Amygdala (tissue), 56 donors: Measurements from ENCODE around the gene PTRH2.

Experiments
- DNase-seq, 56 donors: peaks; one replicate each; lab custom pipeline; 2025; lab: John Stamatoyannopoulos, UW

The PTRH2 gene

DNA sequence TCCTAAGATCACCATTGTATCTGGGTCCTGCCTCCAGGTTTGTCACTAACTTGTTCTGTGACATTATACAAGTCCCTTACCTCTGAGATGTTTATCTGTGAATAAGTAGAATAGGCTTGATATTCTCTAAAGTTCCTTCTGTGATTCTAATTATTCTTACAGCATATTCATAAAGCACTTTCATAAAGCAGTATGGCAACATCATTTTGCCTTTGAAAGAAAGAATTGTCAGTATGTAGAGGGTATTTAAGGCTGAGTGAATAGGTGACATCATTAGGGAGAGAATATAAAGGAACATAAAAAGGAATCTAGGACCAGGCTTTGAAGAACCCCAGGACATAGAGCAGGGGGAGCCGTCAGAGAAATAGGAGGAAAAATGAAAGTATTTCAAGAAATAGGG lies 15.8 kb upstream of the PTRH2 start:
- no peak for DNase-seq

DNA sequence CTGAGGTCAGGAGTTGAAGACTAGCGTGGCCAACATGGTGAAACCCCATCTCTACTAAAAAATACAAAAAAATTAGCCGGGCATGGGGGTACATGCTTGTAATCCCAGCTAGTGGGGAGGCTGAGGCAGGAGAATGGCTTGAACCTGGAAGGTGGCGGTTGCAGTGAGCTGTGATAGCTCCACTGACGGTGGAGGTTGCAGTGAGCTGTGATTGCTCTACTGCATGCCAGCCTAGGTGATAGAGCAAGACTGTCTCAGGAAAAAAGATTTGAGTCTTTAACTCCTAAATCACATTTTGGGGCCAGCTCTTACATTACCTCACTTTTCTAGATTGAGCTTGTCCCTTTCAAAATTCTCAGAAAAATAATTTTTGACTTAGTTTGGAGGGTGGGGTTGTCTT lies 15.4 kb upstream of the PTRH2 start:
- DNase-seq, result no peak

- no peak for DNase-seq
These were observed 12.3 kb upstream of the PTRH2 start for GRCh38 chr17:59719526-59719925.

DNA sequence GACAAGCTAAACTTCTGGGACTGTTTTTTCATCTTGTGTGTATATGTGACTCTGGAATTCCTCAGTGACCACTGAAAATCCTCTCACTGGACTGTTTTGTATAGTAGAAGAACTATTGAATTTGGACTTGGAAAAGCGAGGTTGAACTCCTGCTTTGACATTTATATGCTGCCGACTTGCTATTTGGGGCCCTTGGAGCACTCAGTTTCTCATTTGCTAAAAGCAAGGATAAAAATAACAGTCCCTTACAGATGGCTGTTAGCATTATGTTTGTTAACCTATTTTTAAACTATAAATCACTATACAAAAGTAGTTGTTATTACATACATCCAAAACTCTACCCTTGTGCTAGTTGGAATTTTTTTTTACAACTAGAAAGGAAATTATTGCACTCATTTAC lies 9.2 kb upstream of the PTRH2 start:
- no peak for DNase-seq

DNA sequence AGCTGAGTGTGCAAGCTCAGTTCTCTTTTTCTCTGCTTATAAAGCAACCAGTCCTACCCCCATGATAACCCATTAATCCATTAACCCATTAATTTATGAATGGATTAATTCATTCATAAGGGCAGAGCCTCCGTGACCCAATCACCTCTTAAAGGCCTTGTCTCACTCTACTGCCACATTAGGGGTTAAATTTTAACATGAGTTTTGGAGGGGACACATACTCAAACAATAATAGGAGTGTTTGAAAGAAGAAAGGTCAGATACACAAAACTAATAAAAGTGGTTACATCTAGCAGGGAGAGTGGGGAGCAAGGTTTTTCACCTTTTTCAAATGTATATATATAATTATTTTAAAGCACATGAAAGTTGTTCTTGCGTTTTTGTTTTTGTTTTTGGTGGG lies 7.0 kb upstream of the PTRH2 start:
- no peak for DNase-seq

- no peak for DNase-seq
These were observed 5.6 kb upstream of the PTRH2 start for GRCh38 chr17:59712862-59713261.

GRCh38 chr17:59711936-59712335 lies 4.7 kb upstream of the PTRH2 start:
- DNase-seq, result no peak

- DNase-seq, result peak in 1 of 56 donors; percentile 34
These were observed 771 bp upstream of the PTRH2 start for GRCh38 chr17:59707971-59708430.

DNA sequence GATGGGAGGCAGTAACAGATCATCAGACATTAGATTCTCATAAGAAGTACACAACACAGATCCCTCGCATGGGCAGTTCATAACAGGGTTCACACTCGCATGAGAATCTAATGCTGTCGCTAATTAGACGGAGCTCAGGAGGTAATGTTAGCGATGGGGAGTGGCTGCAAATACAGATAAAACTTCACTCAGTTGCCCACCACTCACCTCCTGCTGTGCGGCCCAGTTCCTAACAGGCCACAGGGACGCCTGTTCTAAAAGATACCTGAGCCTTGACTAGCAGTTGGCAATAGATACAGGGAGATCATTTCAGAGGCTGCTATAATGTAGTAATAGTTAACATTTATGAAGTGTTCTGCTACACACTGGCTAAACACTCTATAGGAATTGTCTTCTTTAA lies 4.9 kb downstream of the PTRH2 start:
- DNase-seq, result no peak

DNA sequence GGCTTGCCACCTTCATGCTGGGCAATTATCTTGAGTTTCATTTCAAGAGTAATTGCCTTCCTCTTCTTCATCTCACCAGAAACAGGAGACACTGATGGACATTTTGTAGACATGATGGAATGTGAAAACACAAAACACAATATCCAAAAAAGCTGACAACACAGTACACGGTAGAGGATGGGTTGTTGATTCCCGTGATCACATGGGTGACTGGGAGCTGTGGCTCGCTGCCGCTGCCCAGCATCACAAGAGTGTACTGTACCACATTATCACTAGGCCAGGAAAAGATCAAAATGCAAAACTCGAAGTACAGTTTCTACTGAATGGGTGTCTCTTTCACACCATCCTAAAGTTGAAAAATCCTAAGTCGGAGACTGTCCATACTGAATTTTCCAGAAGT lies 7.4 kb downstream of the PTRH2 start:
- no peak for DNase-seq

- no peak for DNase-seq
These were observed 8.0 kb downstream of the PTRH2 start for GRCh38 chr17:59699218-59699617.

GRCh38 chr17:59698143-59698542 lies 9.1 kb downstream of the PTRH2 start:
- DNase-seq, result no peak

DNA sequence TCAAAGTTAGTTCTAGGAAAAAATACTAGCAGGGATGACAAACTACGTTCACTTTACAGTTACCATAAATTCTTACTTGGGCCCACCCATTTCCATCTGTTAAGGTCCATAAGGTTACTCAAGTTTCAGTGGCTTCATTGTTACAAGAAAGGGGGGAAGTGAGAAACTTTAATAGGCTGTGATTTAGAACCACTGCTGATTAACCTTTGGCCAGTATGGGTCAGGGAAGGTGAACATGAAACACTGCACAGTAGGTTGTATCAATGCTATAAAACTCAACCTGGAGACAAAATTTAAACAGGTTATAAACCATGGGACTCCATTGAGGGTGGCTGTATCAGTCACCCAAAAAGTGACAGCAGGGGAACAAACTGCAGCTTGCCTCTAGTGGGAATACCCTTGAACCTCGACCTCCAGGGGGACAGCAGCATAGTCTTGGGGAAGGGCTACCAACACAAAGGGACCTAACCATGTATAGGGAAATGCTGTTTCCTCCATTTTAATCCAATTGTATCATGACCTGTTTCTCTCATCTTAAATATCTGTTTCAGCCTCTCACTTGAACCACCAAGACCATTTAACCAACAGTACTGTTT lies 10.4 kb downstream of the PTRH2 start:
- DNase-seq, result no peak

GRCh38 chr17:59695945-59696681 lies 11.1 kb downstream of the PTRH2 start:
- no peak for DNase-seq

DNA sequence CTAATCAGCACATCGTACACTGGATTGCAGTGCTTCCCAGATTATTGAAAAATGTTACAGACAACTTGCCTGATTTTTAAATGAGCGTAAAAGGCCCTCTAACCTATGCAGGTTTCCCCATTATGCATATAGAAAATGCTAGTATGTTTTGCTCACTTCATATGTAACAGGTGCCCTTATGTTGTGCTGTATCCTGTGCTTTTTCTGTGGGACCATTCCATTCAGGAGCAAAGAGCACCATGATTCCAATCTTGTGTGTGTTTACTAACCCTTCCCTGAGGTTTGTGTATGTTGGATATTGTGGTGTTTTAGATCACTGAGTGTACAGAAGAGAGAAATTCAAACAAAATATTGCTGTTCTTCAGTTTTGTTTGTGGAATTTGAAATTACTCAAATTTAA lies 12.9 kb downstream of the PTRH2 start:
- no peak for DNase-seq

DNA sequence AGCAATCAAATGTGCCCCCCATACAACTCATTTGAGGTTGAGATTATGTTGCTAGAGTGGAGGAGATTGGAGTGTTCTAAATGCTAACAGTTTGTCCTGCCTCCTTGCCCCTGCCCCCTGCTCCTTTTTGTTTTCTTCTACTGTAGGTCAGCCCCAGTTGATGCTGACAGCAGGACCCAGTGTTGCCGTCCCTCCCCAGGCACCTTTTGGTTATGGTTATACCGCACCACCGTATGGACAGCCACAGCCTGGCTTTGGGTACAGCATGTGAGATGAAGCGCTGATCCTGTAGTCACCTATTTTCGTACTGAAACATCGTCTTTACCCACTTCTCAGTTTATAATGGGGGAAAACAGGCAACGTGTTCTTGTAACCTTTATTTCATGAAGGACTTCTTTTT lies 13.6 kb downstream of the PTRH2 start:
- DNase-seq, result no peak

DNA sequence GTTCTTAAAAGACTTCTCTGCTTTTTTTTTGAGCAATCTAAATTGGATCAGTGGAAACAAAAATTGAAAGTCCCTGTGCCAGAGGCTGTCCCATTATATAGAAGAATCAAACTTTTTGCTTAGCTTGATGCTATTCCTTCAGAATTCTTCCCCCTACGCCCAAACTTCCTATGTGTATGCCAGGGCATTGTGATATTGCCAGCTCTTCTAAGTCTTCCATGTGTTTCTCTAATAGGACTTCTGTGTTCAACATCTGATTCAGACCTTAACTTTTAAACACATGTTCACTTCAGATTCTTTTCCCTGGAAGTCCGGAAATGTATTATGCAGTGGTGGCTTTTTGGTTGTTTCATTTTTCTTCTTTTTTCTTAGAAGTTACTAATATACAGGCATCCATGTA lies 18.7 kb downstream of the PTRH2 start:
- DNase-seq, result no peak

DNA sequence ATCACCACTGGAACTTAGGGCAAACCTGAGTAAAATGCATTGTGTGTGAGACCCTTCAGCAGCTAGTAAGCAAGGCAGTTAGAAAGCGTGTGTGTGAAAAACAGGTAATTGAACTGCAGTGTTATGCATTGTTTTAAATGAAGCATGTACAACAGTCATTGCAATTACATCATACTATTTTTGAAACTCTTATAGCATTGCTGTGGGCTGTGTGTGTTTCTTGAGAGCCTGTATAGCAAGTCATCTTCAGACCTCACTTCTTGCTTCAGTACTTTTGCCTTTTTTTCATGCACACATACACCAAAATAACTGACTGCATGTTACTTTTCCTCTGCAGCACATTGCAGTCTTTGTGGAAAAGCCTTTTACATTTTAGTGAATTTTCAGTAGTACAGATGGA lies 19.2 kb downstream of the PTRH2 start:
- DNase-seq, result no peak

DNA sequence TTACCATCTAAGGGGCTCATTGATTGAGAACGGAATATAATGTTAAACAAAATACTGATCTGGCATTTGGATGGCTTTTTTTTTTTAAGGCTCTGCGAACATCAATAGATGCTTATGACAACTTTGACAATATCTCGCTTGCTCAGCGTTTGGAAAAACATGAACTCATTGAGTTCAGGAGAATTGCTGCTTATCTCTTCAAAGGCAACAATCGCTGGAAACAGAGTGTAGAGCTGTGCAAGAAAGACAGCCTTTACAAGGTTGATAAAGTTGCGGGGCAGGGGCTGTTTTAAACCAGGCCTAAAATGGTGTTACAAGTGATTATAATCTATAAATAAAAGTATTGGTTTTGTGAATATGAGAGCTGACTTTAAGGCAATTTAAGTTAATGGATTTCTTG lies 22.3 kb downstream of the PTRH2 start:
- DNase-seq, result no peak

- no peak for DNase-seq
These were observed 23.9 kb downstream of the PTRH2 start for GRCh38 chr17:59683283-59683682.

GRCh38 chr17:59680314-59680713 lies 26.9 kb downstream of the PTRH2 start:
- no peak for DNase-seq

DNA sequence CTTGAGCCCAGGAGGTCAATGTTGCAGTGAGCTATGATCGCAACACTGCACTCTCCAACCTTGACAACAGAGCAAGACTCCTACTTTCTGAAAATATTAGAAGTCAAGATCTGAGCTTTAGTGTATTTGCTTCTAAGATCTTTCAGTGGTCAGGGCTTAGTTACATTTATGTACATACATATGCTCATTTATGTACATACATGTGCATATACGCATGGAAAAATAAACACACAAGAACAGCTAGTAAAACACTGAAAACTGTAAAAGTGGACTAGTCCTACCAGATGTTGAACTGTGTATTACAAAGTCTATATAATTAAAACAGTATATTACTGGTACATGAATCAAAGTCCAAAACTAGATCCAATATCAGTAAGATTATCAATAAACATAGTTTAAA lies 28.3 kb downstream of the PTRH2 start:
- no peak for DNase-seq

DNA sequence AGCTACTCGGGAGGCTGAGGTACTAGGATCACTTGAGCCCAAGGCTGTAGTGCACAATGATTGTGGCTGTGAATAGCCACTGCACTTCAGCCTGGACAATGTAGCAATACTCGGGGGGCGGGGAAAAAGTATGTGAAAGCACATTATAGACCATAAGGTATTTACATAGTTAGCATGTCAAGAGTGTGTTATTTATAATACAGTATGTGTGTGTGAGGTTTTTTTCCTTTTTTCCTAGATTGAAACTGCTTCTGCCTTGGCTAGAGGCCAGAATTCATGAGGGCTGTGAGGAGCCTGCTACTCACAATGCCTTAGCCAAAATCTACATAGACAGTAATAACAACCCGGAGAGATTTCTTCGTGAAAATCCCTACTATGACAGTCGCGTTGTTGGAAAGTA lies 30.5 kb downstream of the PTRH2 start:
- DNase-seq, result peak in 2 of 56 donors; percentile 4 to 20
